Subcutaneous adipose tissue (tissue), 4 donors: ENCODE data around the gene ARL8A. TPM values are rescaled to one million over a fixed set of nuclear protein-coding genes. Genes with fewer than 3 reads are reported as not detected.

Experiments
- total RNA-seq, 4 donors: library from RNA; depleted of rRNA; stranded (reverse); fragments of >200 nt; gene quantifications; one replicate each; pipeline ENCODE4 v1.1.0, GENCODE V29; 2016
- TF ChIP-seq, protein P1 (sequence below): fragments of 450-650 bp; IDR thresholded peaks from one replicate; pipeline ENCODE4 v1.5.1; 2016; ENCODE audit warnings: low read depth, mild to moderate bottlenecking, control low read depth, antibody characterized with exemption, moderate library complexity

ARL8A gene
- total RNA-seq, 4 donors from 2014 or later: 28.5 to 52.0 (median 38.4) TPM

DNA sequence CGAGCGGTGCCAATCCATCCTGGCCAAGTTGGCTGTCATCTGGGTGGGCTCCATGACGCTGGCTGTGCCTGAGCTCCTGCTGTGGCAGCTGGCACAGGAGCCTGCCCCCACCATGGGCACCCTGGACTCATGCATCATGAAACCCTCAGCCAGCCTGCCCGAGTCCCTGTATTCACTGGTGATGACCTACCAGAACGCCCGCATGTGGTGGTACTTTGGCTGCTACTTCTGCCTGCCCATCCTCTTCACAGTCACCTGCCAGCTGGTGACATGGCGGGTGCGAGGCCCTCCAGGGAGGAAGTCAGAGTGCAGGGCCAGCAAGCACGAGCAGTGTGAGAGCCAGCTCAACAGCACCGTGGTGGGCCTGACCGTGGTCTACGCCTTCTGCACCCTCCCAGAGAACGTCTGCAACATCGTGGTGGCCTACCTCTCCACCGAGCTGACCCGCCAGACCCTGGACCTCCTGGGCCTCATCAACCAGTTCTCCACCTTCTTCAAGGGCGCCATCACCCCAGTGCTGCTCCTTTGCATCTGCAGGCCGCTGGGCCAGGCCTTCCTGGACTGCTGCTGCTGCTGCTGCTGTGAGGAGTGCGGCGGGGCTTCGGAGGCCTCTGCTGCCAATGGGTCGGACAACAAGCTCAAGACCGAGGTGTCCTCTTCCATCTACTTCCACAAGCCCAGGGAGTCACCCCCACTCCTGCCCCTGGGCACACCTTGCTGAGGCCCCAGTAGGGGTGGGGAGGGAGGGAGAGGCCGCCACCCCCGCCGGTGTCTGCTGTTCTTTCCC is 16.5 kb downstream of the ARL8A start:
- TF ChIP-seq, protein P1, sequence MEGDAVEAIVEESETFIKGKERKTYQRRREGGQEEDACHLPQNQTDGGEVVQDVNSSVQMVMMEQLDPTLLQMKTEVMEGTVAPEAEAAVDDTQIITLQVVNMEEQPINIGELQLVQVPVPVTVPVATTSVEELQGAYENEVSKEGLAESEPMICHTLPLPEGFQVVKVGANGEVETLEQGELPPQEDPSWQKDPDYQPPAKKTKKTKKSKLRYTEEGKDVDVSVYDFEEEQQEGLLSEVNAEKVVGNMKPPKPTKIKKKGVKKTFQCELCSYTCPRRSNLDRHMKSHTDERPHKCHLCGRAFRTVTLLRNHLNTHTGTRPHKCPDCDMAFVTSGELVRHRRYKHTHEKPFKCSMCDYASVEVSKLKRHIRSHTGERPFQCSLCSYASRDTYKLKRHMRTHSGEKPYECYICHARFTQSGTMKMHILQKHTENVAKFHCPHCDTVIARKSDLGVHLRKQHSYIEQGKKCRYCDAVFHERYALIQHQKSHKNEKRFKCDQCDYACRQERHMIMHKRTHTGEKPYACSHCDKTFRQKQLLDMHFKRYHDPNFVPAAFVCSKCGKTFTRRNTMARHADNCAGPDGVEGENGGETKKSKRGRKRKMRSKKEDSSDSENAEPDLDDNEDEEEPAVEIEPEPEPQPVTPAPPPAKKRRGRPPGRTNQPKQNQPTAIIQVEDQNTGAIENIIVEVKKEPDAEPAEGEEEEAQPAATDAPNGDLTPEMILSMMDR: no peak

DNA sequence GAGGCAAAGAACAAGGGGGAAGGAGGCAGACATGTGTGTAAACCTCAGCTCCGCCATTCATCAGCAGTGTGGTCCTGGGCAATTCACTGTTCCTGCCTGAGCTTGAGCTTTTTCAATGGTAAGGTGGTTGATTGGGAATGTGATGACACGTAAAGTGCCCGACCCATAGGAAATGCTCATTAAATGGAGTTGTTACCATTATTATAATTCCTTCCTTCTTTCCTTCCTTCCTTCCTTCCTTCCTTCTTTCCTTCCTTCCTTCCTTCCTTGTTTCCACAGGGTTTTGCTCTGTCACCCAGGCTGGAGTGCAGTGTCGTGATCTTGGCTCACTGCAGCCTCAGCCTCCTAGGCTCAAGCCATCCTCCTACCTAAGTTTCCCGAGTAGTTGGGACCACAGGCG is 17.5 kb downstream of the ARL8A start:
- TF ChIP-seq, protein P1: no peak

DNA sequence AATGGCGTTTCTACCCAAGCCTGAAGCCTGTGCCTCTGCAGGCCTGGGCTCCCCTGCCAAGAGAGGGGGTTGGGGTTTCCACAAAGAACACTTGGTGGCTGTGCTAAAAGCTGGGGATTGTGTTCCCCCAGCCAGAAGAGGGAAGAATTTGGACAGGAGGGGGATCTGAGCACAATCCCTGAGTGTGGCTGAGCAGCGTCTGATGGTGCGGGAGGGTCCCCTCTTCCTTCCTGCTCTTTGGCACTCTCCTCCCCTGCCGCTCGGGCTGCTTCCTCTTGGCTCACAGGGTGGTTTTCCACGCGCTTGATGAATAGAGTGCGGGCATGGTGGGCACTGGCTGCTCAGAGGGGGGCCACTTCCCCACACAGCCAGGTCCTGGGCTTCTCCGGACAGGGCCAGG is 18.1 kb downstream of the ARL8A start:
- TF ChIP-seq, protein P1: no peak

DNA sequence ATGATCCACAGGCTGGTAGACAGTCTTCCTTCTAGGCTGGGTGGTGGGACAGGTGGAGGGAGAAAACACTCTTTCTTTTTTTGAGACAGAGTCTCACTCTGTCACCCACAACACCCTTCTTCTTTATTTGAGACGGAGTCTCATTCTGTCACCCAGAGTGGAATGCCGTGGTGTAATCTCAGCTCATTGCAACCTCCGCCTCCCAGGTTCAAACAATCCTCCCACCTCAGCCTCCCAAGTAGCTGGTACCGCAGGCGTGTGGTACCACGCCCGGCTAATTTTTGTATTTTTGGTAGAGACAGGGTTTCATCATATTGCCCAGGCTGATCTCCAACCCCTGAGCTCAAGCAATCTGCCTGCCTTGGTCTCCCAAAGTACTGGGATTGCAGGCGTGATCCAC is 18.9 kb downstream of the ARL8A start:
- TF ChIP-seq, protein P1: no peak

DNA sequence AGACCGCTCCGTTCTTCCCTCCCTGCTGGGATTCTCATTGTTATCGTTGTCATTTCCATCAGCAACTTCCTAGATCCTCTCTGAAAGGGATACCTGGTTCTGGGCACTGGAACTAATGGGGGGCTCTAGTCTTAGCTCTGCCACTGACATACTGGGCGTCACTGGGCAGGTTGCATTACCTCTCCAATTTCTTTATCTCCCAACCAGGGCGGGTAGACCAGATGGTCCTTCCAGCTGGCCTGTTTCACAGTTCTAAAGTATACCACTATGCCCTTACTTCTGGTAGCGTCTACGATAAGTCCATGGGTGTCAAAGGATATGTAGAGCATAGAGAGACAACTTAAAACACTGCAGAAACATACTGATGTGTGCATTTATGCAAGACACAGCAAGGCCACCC is 20.4 kb downstream of the ARL8A start:
- TF ChIP-seq, protein P1: no peak

DNA sequence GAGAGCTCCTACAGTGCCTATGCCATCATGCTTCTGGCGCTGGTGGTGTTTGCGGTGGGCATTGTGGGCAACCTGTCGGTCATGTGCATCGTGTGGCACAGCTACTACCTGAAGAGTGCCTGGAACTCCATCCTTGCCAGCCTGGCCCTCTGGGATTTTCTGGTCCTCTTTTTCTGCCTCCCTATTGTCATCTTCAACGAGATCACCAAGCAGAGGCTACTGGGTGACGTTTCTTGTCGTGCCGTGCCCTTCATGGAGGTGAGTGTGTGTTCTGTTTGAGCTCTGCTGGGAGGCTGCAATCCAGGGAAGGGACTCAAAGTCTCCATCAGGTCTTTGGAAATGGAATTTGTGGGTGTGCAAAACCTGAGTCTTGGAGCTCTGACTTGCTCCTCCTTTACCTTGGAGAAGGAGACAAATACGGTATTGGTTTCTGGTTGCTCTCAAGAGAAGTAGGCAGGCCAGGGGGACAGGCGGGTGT is 21.2 kb downstream of the ARL8A start:
- TF ChIP-seq, protein P1: no peak

DNA sequence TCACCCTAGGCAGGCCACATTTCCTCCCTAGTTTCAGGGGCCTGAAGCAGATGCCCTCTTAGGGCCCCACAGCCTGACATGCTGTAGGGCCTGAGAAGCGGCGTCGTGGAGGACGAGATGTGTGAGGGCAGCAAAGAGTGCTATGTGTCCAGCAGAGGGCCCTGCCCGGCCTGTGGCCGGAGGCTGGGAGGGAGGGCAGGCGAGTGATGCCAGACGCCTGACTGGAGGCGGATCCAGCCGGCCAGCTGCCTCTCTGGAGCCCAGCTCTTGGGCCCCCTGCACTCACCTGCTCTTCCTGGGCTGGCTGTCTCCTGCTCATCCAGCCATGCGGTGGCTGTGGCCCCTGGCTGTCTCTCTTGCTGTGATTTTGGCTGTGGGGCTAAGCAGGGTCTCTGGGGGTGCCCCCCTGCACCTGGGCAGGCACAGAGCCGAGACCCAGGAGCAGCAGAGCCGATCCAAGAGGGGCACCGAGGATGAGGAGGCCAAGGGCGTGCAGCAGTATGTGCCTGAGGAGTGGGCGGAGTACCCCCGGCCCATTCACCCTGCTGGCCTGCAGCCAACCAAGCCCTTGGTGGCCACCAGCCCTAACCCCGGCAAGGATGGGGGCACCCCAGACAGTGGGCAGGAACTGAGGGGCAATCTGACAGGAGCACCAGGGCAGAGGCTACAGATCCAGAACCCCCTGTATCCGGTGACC is 21.8 kb downstream of the ARL8A start, which contains the start of gene GPR37L1:
Gene GPR37L1, plus strand, starts transcription at position 279 of the 697 bp plus-strand sequence. Its CDS starts 47 bp downstream, at position 326.
- TF ChIP-seq, protein P1: no peak
